Measurements from ENCODE around the gene YJEFN3.

- TF ChIP-seq POLR2A (IDR thresholded peaks at IDR 0.05) (no peak), CTCF (IDR thresholded peaks at IDR 0.05) (no peak)
These were observed 38.7 kb downstream of the YJEFN3 start for GRCh38 chr19:19567391-19567790.

Data from body of pancreas (tissue), 4 donors.